Heart right ventricle (tissue), 16 donors: ENCODE data around the gene WBP2NL. TPM values are rescaled to one million over a fixed set of nuclear protein-coding genes. Genes with fewer than 3 reads are reported as not detected.
"Not testable (repeated sequence)": the region's sequence is repeated elsewhere in the genome, so short reads cannot be mapped to it uniquely, and the experiment has no call there.

Experiments used
- ATAC-seq, 8 donors: fragments of 200-7000 bp; cut with Tn5 transposase; one replicate each; pipeline ENCODE4 v1.9.1; 2020; ENCODE audit warnings: mild to moderate bottlenecking in 8 of 8, moderate library complexity in 8 of 8, moderate number of reproducible peaks in 1 of 8
- DNase-seq, 2 donors: peaks; one replicate each; pipeline ENCODE4 v3.0.0-alpha.2; 2020
- H3K27ac ChIP-seq, 10 donors: fragments of 200-600 bp; sonication (generic) in 2 of 10; one replicate each; pipeline versions ENCODE4 v1.5.0 to v1.8.0; 2020 to 2022; ENCODE audit warnings: mild to moderate bottlenecking in 3 of 10
- H3K27me3 ChIP-seq, 7 donors: fragments of 200-600 bp; one replicate each; pipeline ENCODE4 v1.8.0; 2021 to 2022; ENCODE audit warnings: mild to moderate bottlenecking in 2 of 7
- H3K36me3 ChIP-seq, 9 donors: fragments of 200-600 bp; sonication (generic) in 1 of 9; one replicate each; pipeline versions ENCODE4 v1.5.0 to v1.8.0; 2020 to 2022; ENCODE audit warnings: mild to moderate bottlenecking in 2 of 9
- H3K4me1 ChIP-seq, 9 donors: fragments of 200-600 bp; sonication (generic) in 1 of 9; one replicate each; pipeline versions ENCODE4 v1.5.0 to v1.8.0; 2020 to 2022; ENCODE audit warnings: mild to moderate bottlenecking in 4 of 9
- H3K4me3 ChIP-seq, 10 donors: fragments of 200-600 bp; sonication (generic) in 2 of 10; one replicate each; pipeline versions ENCODE4 v1.5.0 to v1.8.0; 2020 to 2022; ENCODE audit warnings: mild to moderate bottlenecking in 7 of 10, moderate library complexity in 2 of 10
- H3K9me3 ChIP-seq, 11 donors: fragments of 200-600 bp in 10 of 11; sonication (generic) in 2 of 11; one replicate each; pipeline versions ENCODE4 v1.5.0 to v1.8.0; 2013 to 2022; ENCODE audit warnings: mild to moderate bottlenecking in 2 of 11, control low read depth in 1 of 11, moderate library complexity in 1 of 11
- WGBS, 2 donors: extraction: QIAGEN DNeasy Blood & Tissue Kit; methylation state at CpG; one replicate each; pipeline ENCODE4 v1.1.7; 2013; ENCODE audit warnings: inconsistent platforms in 1 of 2; 5-methylcytosine and 5-hydroxymethylcytosine counted together
- intact Hi-C, 10 donors: fragments of 100-400 bp; cut with DNase I; formaldehyde crosslinking; loops; one replicate each; pipeline versions ENCODE4 v1.11.1 to v1.14.2; 2022
- long read RNA-seq, 3 donors: library from polyadenylated mRNA; unstranded; transcript quantifications; one replicate each; pipeline ENCODE4 v2.0.0, GENCODE V29; 2020 to 2021
- polyA plus RNA-seq, 2 donors: library from polyadenylated mRNA; stranded (reverse); fragments of 200-250 nt; gene quantifications; one replicate each; pipeline ENCODE4 v1.2.3, GENCODE V29; 2013
- total RNA-seq, 10 donors: library from RNA; stranded (reverse); fragmentation: NEBNext Ultra II Directional in 3 of 10; extraction: Animal tissue kit (Norgen Biotek cat#: 25700) in 3 of 10; gene quantifications; one replicate each; pipeline versions ENCODE4 v1.2.1 to v1.2.4, GENCODE V29; 2021 to 2023
- TF ChIP-seq, protein P1 (sequence below), 9 donors: fragments of 200-600 bp; sonication (generic) in 2 of 9; IDR thresholded peaks; one replicate each; pipeline versions ENCODE4 v1.5.0 to v1.8.0; 2021 to 2022; ENCODE audit warnings: antibody characterized with exemption in 9 of 9, mild to moderate bottlenecking in 5 of 9, moderate library complexity in 1 of 9
- donor health status: Arrhythmogenic right ventricular cardiomyopathy.
- donor health status: ischemic (EF 13 %, LVEDD 7.1; RV severe dilation, severe dysfunction).
- donor health status: healthy with polysubstance abuse.
- donor health status: DM: no; HTN: yes; CAD: no.
- donor health status: DM: no; HTN: no; CAD: no.
- donor health status: ischemic (EF 25% LVEDD 6.9; RV normal size, moderate dysfunction).
- donor health status: ischemic (EF 25% LVEDD 5.7; RV mildly dilated, moderate dysfunction).
- donor health status: healthy.
- donor health status: DM: yes; HTN: yes; CAD: no.
- donor health status: Ischemic cardiomyopathy.
- donor health status: ischemic (EF 35%, LVEDD 5.7; RV mildly dilated, moderate dysfunction).
- donor health status: nonischemic (EF 11% LVEDD 7.7; RV severe dilation, severe dysfunction).
- donor health status: DM: yes; HTN: yes; CAD: no.
- donor health status: PGD.
- donor health status: ischemic (EF 29% LVEDD 5.4; RV normal size, mild dysfunction).
- donor health status: nonischemic (EF 23%, LVEDD 6.1; RV moderate dilation, normal function).

WBP2NL gene, protein sequence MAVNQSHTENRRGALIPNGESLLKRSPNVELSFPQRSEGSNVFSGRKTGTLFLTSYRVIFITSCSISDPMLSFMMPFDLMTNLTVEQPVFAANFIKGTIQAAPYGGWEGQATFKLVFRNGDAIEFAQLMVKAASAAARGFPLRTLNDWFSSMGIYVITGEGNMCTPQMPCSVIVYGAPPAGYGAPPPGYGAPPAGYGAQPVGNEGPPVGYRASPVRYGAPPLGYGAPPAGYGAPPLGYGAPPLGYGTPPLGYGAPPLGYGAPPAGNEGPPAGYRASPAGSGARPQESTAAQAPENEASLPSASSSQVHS
- total RNA-seq (under 1 TPM in 5 of 10 donors, not detected in 5; 0.09 to 0.81 (median 0.21) TPM), polyA plus RNA-seq (under 1 TPM; 0.12 to 0.66 TPM)
- long read RNA-seq, donor 1, partial matches to known transcripts = 0 of 1 reads
- long read RNA-seq, donor 1, other reads (novel, unspliced or antisense) = 1 of 1 reads
- long read RNA-seq, donor 2 = 0 reads
- long read RNA-seq, donor 3 = 0 reads

DNA sequence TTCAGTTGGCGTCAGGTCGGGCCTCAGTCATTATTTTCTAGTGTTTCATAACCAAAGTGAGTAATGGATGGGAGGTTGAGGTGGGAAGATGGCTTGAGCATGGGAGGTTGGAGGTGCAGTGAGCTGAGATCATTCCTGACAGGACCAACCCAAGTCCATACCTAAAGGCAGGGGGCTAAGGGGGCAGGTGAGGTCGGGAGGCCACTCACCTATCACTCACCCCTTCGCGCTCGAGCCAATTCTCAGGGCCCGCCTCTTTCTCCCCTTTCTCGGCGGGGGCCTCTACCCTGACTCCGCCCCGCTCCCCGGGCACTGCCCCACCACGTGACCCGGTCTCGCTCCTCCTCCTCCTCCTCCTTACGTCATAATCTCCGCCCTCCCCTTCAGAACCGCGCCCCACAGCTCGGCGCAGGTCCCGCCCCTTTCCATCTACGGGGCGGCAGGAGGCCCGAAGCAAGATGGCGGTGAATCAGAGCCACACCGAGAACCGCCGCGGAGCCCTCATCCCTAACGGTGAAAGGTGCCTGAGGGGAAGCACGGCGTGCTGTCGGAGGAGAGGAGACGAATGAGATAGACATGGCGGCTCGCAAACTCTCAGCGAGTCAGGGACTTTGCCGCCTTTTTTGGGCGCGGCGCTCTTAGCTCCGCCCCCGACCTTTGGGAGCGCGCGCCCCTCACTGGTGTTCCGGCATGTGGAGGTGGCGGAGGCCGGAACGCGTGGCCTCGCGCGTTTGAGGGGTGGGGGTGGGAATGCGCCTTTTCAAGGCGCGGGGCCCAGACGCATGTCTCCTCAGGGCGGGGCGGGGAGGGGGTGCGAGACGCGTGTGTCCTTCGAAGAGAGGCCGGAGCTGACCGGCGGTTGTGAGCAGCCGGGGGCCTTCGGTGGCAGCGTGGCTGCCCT, at the start of gene WBP2NL:
WBP2NL (plus strand) TSS at position 428 of the 901 bp plus-strand sequence; CDS start at position 459, 31 bp downstream.
- Histone ChIP-seq H3K4me3 (peak within 1 kb of the TSS in 9 of 10 donors; percentile 30 to 60 (median 56)), H3K36me3 (no peaks in the 10 kb centered on the region), H3K9me3 (no peaks in the 10 kb centered on the region), H3K27me3 (peaks cover 0 to 16% (median 0%) of the 10 kb centered on the region in 7 donors), H3K4me1 (peaks cover 0 to 11% (median 0%) of the 10 kb centered on the region in 9 donors), H3K27ac (peak within 1 kb of the TSS in 1 of 10 donors; percentile 75)
- TF ChIP-seq, protein P1, sequence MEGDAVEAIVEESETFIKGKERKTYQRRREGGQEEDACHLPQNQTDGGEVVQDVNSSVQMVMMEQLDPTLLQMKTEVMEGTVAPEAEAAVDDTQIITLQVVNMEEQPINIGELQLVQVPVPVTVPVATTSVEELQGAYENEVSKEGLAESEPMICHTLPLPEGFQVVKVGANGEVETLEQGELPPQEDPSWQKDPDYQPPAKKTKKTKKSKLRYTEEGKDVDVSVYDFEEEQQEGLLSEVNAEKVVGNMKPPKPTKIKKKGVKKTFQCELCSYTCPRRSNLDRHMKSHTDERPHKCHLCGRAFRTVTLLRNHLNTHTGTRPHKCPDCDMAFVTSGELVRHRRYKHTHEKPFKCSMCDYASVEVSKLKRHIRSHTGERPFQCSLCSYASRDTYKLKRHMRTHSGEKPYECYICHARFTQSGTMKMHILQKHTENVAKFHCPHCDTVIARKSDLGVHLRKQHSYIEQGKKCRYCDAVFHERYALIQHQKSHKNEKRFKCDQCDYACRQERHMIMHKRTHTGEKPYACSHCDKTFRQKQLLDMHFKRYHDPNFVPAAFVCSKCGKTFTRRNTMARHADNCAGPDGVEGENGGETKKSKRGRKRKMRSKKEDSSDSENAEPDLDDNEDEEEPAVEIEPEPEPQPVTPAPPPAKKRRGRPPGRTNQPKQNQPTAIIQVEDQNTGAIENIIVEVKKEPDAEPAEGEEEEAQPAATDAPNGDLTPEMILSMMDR (IDR thresholded peaks at IDR 0.05) = no peak
- ATAC-seq = peak; percentile 92 to 98 (median 97)
- intact Hi-C loops = no loop called here
- WGBS, 2 donors = 30 to 32% methylated on average over 67 to 71 of the region's 71 CpGs
- DNase-seq = peak; percentile 79 to 80

DNA sequence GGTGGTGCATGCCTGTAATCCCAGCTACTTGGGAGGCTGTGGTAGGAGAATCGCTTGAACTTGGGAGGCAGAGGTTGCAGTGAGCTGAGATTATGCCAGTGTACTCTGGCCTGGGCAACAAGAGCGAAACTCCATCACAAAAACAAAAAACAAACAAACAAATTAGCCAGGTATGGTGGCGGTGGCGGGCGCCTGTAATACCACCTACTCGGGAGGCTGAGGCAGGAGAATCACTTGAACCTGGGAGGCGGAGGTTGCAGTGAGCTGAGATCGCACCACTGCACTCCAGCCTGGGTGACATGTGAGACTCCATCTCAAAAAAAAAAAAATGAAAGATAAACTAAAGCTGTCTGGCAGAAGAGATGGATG, 49.7 kb upstream of the WBP2NL start:
- not testable (repeated sequence) for DNase-seq
- 84 to 97% methylated on average over 8 of the region's 8 CpGs for WGBS, 2 donors

DNA sequence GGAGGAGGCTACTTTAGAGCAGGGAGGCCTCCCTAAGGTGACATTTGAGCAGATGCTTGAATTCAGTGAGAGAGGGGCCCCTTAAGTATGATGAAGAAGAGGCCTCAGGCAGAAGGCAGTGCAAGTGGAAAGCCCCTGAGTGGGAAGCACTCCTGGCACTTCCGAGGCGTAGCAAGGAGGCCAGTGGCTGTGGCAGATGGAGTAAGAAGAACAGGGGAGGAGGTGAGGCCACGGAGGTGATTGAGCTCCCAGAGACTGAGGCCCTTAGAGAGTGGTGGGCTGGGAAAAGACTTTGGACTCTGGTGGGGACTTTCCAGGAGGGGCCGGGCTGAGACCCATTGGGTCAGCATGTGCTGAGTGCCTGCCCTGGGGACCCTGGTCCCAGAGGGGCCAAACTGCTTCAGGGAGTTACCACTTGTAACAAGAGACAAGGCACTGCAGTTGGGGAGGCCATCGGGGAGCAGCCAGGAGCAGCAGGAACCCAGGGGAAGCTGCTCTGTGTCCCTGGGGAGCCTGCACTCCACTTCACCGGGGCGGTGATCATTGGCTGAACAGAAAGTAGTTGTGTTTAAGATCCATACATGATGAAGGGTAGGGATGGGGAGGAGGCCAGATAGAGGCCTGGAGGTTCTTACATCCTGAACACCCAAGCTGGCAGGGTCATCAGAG, 49.2 kb upstream of the WBP2NL start:
- intact Hi-C loops = no loop called here
- ATAC-seq (no peak), DNase-seq (no peak)
- TF ChIP-seq, protein P1 (IDR thresholded peaks at IDR 0.05) = no peak
- no peaks in the 10 kb centered on the region for H3K36me3 ChIP-seq
- peaks cover 0 to 15% (median 3%) of the 10 kb centered on the region in 7 donors for H3K27me3 ChIP-seq
- H3K9me3 ChIP-seq = no peaks in the 10 kb centered on the region
- peaks cover 0 to 24% (median 10%) of the 10 kb centered on the region in 9 donors for H3K4me1 ChIP-seq
- H3K4me3 ChIP-seq = no peak overlapping the region
- WGBS, 2 donors = 86 to 87% methylated on average over 7 of the region's 7 CpGs
- H3K27ac ChIP-seq = no peak overlapping the region

More for the DNA sequence above, 49.7 kb upstream of the WBP2NL start:
- H3K36me3 ChIP-seq, intact Hi-C loops, H3K27ac ChIP-seq, ATAC-seq, H3K9me3 ChIP-seq, H3K4me3 ChIP-seq: not testable (repeated sequence)
- H3K27me3 ChIP-seq = peaks cover 0 to 15% (median 0%) of the 10 kb centered on the region in 7 donors
- H3K4me1 ChIP-seq = peaks cover 0 to 24% (median 10%) of the 10 kb centered on the region in 9 donors

DNA sequence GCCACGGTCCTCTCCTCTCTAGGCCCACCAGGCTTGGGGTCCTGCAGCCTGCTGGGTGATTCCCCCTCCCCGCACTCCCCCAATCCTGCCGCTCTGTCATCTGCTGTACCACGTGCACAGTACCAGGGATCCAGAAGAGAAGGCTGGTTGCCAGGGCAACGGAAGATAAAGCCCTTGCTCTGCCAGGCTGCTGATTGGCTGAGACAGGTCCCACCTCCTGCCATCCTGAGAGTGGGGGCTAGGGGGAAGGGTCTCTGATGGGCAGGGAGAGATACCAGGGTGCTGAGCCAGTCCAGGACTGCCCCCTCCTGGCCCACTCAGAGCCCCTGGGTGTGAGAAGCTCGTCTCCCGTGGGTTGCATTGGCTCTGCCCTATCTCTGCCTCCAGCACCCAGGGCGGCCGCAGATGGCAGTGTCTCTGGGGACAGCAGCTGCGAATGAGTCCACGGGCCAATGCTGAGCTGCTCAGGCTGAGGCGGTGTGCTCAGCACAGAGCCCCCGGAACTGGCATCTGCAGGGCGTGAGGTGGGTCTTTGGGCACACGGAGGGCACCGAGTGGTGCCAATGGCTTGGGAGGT, 46.6 kb upstream of the WBP2NL start, which contains the start of gene SMIM45:
SMIM45 (plus strand) TSS at position 253 of the 577 bp plus-strand sequence.
- ATAC-seq = peak in 2 of 8 donors; percentile 16 to 42
- peaks cover 0 to 15% (median 6%) of the 10 kb centered on the region in 7 donors for H3K27me3 ChIP-seq
- TF ChIP-seq, protein P1 (IDR thresholded peaks at IDR 0.05) = no peak
- H3K27ac ChIP-seq = no peak within 1 kb of the TSS
- no peaks in the 10 kb centered on the region for H3K36me3 ChIP-seq
- H3K4me1 ChIP-seq = peaks cover 0 to 8% (median 0%) of the 10 kb centered on the region in 9 donors
- no peak within 1 kb of the TSS for H3K4me3 ChIP-seq
- no peak for DNase-seq
- no peaks in the 10 kb centered on the region for H3K9me3 ChIP-seq
- intact Hi-C loops = loop anchor here in 1 of 10 donors (5.0 kb wide), 1 partner anchor 265 kb away; no protein-coding TSS in a partner anchor
- 43 to 51% methylated on average over 16 of the region's 16 CpGs for WGBS, 2 donors
